IMR-90 (cell line): Measurements from ENCODE around the gene TTBK2.

Experiments
- BHLHE40 ChIP-seq: fragments of 150-350 bp; IDR thresholded peaks from 2 replicates; pipeline ENCODE4 v1.6.1; 2016; ENCODE audit warnings: mild to moderate bottlenecking, low read depth, low read length
- CEBPB ChIP-seq: IDR thresholded peaks from 2 replicates; pipeline ENCODE4 v1.6.1; 2012; ENCODE audit warnings: low read depth, low read length, improper control_type of control experiment
- CTCF ChIP-seq: conservative IDR thresholded peaks from 2 replicates; pipeline ENCODE4 v1.5.1; 2012; ENCODE audit warnings: mild to moderate bottlenecking, low read depth, low read length, improper control_type of control experiment
- MAZ ChIP-seq: IDR thresholded peaks from 2 replicates; pipeline ENCODE4 v1.6.1; 2012; ENCODE audit warnings: low read depth, mild to moderate bottlenecking, low read length, improper control_type of control experiment, moderate library complexity, borderline replicate concordance
- MXI1 ChIP-seq: IDR thresholded peaks from 2 replicates; pipeline ENCODE4 v1.6.1; 2012; ENCODE audit warnings: low read depth, mild to moderate bottlenecking, low read length, moderate library complexity, borderline replicate concordance
- NFE2L2 ChIP-seq: fragments of 150-350 bp; IDR thresholded peaks from 2 replicates; pipeline ENCODE4 v1.6.1; 2016; ENCODE audit warnings: low read depth, mild to moderate bottlenecking, low read length
- POLR2A ChIP-seq: IDR thresholded peaks from 2 replicates; pipeline ENCODE4 v1.6.1; 2012; ENCODE audit warnings: mild to moderate bottlenecking, low read depth, low read length
- SMC3 ChIP-seq: fragments of 150-350 bp; IDR thresholded peaks from 2 replicates; pipeline ENCODE4 v1.6.1; 2016; ENCODE audit warnings: low read depth, mild to moderate bottlenecking, antibody characterized with exemption, low read length, moderate library complexity
- USF2 ChIP-seq: fragments of 150-350 bp; IDR thresholded peaks from 2 replicates; pipeline ENCODE4 v1.6.1; 2017; ENCODE audit warnings: mild to moderate bottlenecking, antibody characterized with exemption, low read length, low read depth

- TF ChIP-seq BHLHE40 (no peak), CTCF (no peak), USF2 (no peak), SMC3 (no peak), CEBPB (no peak), MXI1 (no peak), POLR2A (no peak), MAZ (no peak), NFE2L2 (no peak)
Observed at GRCh38 chr15:42802168-42802567, 118.4 kb downstream of the TTBK2 start.
